HG03039 (cell line): Measurements from ENCODE around the gene TMEM61.
"Not testable (repeated sequence)": the region's sequence is repeated elsewhere in the genome, so short reads cannot be mapped to it uniquely, and the experiment has no call there.

Source experiments
- ATAC-seq: cut with Tn5 transposase; IDR thresholded peaks from one replicate; pipeline ENCODE4 v1.9.1; 2021; ENCODE audit warnings: mild to moderate bottlenecking, moderate library complexity; ENCODE audit not compliant: unreplicated experiment

The TMEM61 gene

GRCh38 chr1:54980528-54981241 is at the start of gene TMEM61:
TSS of gene TMEM61 (plus strand) at chr1:54980628. CDS start at chr1:54981066, 438 bp downstream.
- no peak for ATAC-seq

GRCh38 chr1:54931275-54931840 is 49.1 kb upstream of the TMEM61 start:
- no peak for ATAC-seq

- ATAC-seq, result not testable (repeated sequence)
Observed at GRCh38 chr1:54934081-54934480, 46.3 kb upstream of the TMEM61 start.

GRCh38 chr1:54934869-54935268 is 45.6 kb upstream of the TMEM61 start:
- no peak for ATAC-seq

- no peak for ATAC-seq
Observed at GRCh38 chr1:54936791-54937190, 43.6 kb upstream of the TMEM61 start.

GRCh38 chr1:54937469-54937868 is 43.0 kb upstream of the TMEM61 start:
- no peak for ATAC-seq

GRCh38 chr1:54938955-54939354 is 41.5 kb upstream of the TMEM61 start:
- ATAC-seq, result not testable (repeated sequence)

GRCh38 chr1:54940042-54940441 is 40.4 kb upstream of the TMEM61 start:
- no peak for ATAC-seq

GRCh38 chr1:54942976-54943375 is 37.5 kb upstream of the TMEM61 start:
- no peak for ATAC-seq

GRCh38 chr1:54944610-54945392 is 35.6 kb upstream of the TMEM61 start:
- peak; percentile 54 for ATAC-seq

- ATAC-seq, result no peak
Observed at GRCh38 chr1:54945393-54945936, 35.0 kb upstream of the TMEM61 start.

GRCh38 chr1:54947540-54947939 is 32.9 kb upstream of the TMEM61 start:
- no peak for ATAC-seq

GRCh38 chr1:54949053-54949452 is 31.4 kb upstream of the TMEM61 start:
- no peak for ATAC-seq

GRCh38 chr1:54950006-54950368 is 30.4 kb upstream of the TMEM61 start:
- no peak for ATAC-seq

- ATAC-seq, result no peak
Observed at GRCh38 chr1:54950369-54951163, 29.9 kb upstream of the TMEM61 start.

- ATAC-seq, result no peak
Observed at GRCh38 chr1:54951810-54952226, 28.6 kb upstream of the TMEM61 start.

- no peak for ATAC-seq
Observed at GRCh38 chr1:54952950-54953718, 27.3 kb upstream of the TMEM61 start.

- ATAC-seq, result no peak
Observed at GRCh38 chr1:54953846-54954245, 26.6 kb upstream of the TMEM61 start.

GRCh38 chr1:54955359-54955758 is 25.1 kb upstream of the TMEM61 start:
- no peak for ATAC-seq

GRCh38 chr1:54956726-54957125 is 23.7 kb upstream of the TMEM61 start:
- no peak for ATAC-seq
